ENCODE results near the gene CLDN9. TPM values are rescaled to one million over a fixed set of nuclear protein-coding genes. Genes with fewer than 3 reads are reported as not detected.

CLDN9 gene
- total and polyA plus RNA-seq, 9 of the 15 experiments (the other 6 are each of a cell fraction or from before 2014, with no cell fraction given), result 0.12 to 0.44 (median 0.22) TPM; not detected in 4

DNA sequence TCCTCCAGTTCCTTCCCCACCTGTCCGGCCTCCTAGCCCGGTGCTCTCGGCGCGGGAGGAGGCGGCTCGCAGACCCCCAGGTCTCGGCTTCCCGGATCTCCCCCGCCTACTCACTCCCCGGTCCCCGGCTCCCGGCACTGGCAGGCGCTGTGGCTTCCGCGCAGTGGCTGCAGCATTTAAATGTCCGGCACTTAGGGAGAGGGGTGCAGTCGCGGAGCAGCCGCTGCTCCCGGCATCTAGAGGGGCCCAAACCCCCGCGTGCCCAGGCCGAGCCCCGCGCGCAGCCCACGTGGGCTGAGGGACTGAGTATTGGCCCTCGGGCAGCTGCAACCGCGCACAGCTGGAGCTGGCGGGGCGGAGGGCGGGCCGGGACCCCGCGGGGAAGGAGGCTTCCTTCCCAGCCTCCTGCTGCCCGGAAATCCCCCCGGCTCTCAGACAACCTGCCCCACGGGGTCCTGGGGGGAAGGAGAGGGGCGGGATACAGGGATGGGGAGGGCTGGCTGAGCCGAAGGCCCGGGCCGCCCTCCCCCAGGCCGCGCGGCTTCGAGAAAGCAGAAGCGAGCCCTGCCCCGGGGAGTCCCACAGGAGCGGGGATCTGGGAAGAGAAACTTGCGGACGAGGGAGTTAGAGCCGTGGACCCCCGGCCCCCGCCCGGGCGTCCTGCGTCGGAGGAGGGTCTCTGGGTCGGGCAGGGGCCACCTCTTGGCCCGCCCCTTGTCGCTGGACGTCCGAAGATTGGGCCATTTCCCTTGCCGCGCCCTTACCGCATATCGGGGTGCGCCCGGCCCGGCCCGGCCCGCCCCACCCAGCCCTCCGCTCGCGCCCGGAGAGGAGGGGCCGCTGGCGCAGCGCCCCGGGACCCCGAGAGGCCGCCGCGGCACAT is 33.3 kb downstream of the CLDN9 start, which contains the start of gene MMP25:
Gene MMP25, plus strand, starts transcription at position 804 of the 883 bp plus-strand sequence. CDS start 357 bp downstream, outside the sequence.
- POLR2A ChIA-PET, result interaction anchor here (0.6 to 2.6 kb wide), 4 partner anchors 11 to 104 kb away, joined by 3 to 7 read pairs (median 4); no protein-coding TSS in a partner anchor
- ATAC-seq (peak; percentile 55), DNase-seq (ENCODE audit: extremely low read depth in 1 of 4, low spot score in 3 of 4) (peak in 3 of 4 experiments; percentile 33 to 56 (median 50)), FAIRE-seq (no peak)
- BruUV-seq (replicated peaks), result no TSS peak
- Histone ChIP-seq H3K4me2 (ENCODE audit: insufficient read depth, low read length) (peak within 1 kb of the TSS; percentile 8; the same call in 1 of the 2 replicates), H3K9ac (ENCODE audit: insufficient read depth in 1 of 2, low read depth in 2 of 2, low read length in 2 of 2) (peak within 1 kb of the TSS in 1 of 2 experiments; percentile 80; a peak in 2 of 4 replicates), H3K9me3 (replicated peaks; ENCODE audit: control insufficient read depth, insufficient read depth, low read depth, low read length) (no peaks in the 10 kb centered on the region), H3K4me3 (peak within 1 kb of the TSS; percentile 16; the same call in 1 of the 2 replicates), H3K79me2 (ENCODE audit: control insufficient read depth, insufficient read depth, low read length) (no peaks in the 10 kb centered on the region), H3K27ac (ENCODE audit: extremely low read depth, low read depth, low read length) (no peak within 1 kb of the TSS), H2AFZ (ENCODE audit: low read depth, low read length) (no peak within 1 kb of the TSS), H3K4me1 (replicated peaks in 1 of 2; ENCODE audit: control insufficient read depth in 2 of 2, insufficient read depth in 2 of 2, low read length in 2 of 2) (peaks cover 3 to 26% of the 10 kb centered on the region in 2 experiments; a peak in 3 of 5 replicates), H4K20me1 (replicated peaks; ENCODE audit: control insufficient read depth, insufficient read depth, low read length) (no peaks in the 10 kb centered on the region; the same call in 1 of the 2 replicates), H3K36me3 (ENCODE audit: control insufficient read depth, insufficient read depth, low read length) (no peaks in the 10 kb centered on the region), H3K9me1 (ENCODE audit: control insufficient read depth, insufficient read depth, low read length) (no peaks in the 10 kb centered on the region), H3K27me3 (ENCODE audit: control insufficient read depth in 2 of 2, insufficient read depth in 2 of 2, low read length in 2 of 2) (peaks cover 21 to 60% of the 10 kb centered on the region in 2 experiments; a peak in 4 of 5 replicates)
- CTCF ChIA-PET (ENCODE audit: low intra/inter-chr PET ratio), result no interaction called here
- TF ChIP-seq POLR2G (IDR thresholded peaks at IDR 0.05; ENCODE audit: low read depth, low read length) (0 out of 2 replicates have a peak, but pooled peaks have one; percentile 10), ZBTB1 (CRISPR knock-in tag; IDR thresholded peaks at IDR 0.05; ENCODE audit: borderline replicate concordance, low read depth) (no peak), ZBTB7A (IDR thresholded peaks at IDR 0.05; ENCODE audit: borderline replicate concordance, control insufficient read depth, low read depth, low read length) (peak; percentile 15; the same call in 1 of the 2 replicates), TFAP4 (CRISPR knock-in tag; IDR thresholded peaks at IDR 0.05; ENCODE audit: borderline replicate concordance) (peak; percentile 62), PCBP1 (IDR thresholded peaks at IDR 0.05; ENCODE audit: low read depth, low read length, poor library complexity, severe bottlenecking) (peak; percentile 77), MAX (CRISPR knock-in tag; IDR thresholded peaks at IDR 0.05) (peak; percentile 35; the same call in 1 of the 2 replicates), EZH2 (IDR thresholded peaks at IDR 0.05; ENCODE audit: borderline replicate concordance, low read depth, low read length) (0 out of 2 replicates have a peak, but pooled peaks have one; percentile 60)
- TF ChIP-seq, protein P1, sequence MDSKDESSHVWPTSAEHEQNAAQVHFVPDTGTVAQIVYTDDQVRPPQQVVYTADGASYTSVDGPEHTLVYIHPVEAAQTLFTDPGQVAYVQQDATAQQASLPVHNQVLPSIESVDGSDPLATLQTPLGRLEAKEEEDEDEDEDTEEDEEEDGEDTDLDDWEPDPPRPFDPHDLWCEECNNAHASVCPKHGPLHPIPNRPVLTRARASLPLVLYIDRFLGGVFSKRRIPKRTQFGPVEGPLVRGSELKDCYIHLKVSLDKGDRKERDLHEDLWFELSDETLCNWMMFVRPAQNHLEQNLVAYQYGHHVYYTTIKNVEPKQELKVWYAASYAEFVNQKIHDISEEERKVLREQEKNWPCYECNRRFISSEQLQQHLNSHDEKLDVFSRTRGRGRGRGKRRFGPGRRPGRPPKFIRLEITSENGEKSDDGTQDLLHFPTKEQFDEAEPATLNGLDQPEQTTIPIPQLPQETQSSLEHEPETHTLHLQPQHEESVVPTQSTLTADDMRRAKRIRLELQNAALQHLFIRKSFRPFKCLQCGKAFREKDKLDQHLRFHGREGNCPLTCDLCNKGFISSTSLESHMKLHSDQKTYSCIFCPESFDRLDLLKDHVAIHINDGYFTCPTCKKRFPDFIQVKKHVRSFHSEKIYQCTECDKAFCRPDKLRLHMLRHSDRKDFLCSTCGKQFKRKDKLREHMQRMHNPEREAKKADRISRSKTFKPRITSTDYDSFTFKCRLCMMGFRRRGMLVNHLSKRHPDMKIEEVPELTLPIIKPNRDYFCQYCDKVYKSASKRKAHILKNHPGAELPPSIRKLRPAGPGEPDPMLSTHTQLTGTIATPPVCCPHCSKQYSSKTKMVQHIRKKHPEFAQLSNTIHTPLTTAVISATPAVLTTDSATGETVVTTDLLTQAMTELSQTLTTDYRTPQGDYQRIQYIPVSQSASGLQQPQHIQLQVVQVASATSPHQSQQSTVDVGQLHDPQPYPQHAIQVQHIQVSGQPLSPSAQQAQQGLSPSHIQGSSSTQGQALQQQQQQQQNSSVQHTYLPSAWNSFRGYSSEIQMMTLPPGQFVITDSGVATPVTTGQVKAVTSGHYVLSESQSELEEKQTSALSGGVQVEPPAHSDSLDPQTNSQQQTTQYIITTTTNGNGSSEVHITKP (IDR thresholded peaks at IDR 0.05; ENCODE audit: partially characterized antibody), result peak; percentile 39
- TF ChIP-seq, protein P2, sequence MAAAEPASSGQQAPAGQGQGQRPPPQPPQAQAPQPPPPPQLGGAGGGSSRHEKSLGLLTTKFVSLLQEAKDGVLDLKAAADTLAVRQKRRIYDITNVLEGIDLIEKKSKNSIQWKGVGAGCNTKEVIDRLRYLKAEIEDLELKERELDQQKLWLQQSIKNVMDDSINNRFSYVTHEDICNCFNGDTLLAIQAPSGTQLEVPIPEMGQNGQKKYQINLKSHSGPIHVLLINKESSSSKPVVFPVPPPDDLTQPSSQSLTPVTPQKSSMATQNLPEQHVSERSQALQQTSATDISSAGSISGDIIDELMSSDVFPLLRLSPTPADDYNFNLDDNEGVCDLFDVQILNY (CRISPR knock-in tag; IDR thresholded peaks at IDR 0.05), result no peak
- in situ Hi-C loops (cut with MboI), result no loop called here
- intact Hi-C loops (cut with micrococcal nuclease), result no loop called here
- WGBS (ENCODE audit: insufficient coverage, low coverage, missing lambda C conversion rate), result 2% methylated on average over 26 of the region's 86 CpGs
